HG02588 (cell line): ENCODE measurements around the gene DGCR6L.
A peak's percentile ranks its signal among the peaks of the same experiment; 100 is the strongest.
"Not testable (repeated sequence)": the region's sequence is repeated elsewhere in the genome, so short reads cannot be mapped to it uniquely, and the experiment has no call there.

ENCODE experiments used
- ATAC-seq: cut with Tn5 transposase; IDR thresholded peaks from one replicate; pipeline ENCODE4 v1.9.1; 2021; ENCODE audit warnings: mild to moderate bottlenecking, moderate library complexity; ENCODE audit not compliant: unreplicated experiment

The DGCR6L gene

GRCh38 chr22:20328569-20328930 is 8.7 kb upstream of the DGCR6L start:
- ATAC-seq = not testable (repeated sequence)

- ATAC-seq = not testable (repeated sequence)
Observed at GRCh38 chr22:20325996-20326395, 6.1 kb upstream of the DGCR6L start.

GRCh38 chr22:20324139-20324516 is 4.3 kb upstream of the DGCR6L start:
- ATAC-seq = no peak

GRCh38 chr22:20321552-20322211 is 1.8 kb upstream of the DGCR6L start:
- not testable (repeated sequence) for ATAC-seq

GRCh38 chr22:20320659-20321551 is 1.0 kb upstream of the DGCR6L start:
- not testable (repeated sequence) for ATAC-seq

GRCh38 chr22:20319041-20319744 is 667 bp downstream of the DGCR6L start:
- ATAC-seq = peak; percentile 17

GRCh38 chr22:20318043-20318688 is 1.7 kb downstream of the DGCR6L start:
- ATAC-seq = not testable (repeated sequence)

- ATAC-seq = not testable (repeated sequence)
Observed at GRCh38 chr22:20317402-20318042, 2.3 kb downstream of the DGCR6L start.

GRCh38 chr22:20316844-20317401 is 2.9 kb downstream of the DGCR6L start:
- no peak for ATAC-seq

GRCh38 chr22:20316217-20316843 is 3.5 kb downstream of the DGCR6L start:
- no peak for ATAC-seq

GRCh38 chr22:20315337-20316216 is 4.3 kb downstream of the DGCR6L start:
- no peak for ATAC-seq

GRCh38 chr22:20314741-20315336 is 5.0 kb downstream of the DGCR6L start:
- ATAC-seq = not testable (repeated sequence)

- not testable (repeated sequence) for ATAC-seq
Observed at GRCh38 chr22:20314206-20314605, 5.7 kb downstream of the DGCR6L start.

- ATAC-seq = not testable (repeated sequence)
Observed at GRCh38 chr22:20313306-20314077, 6.4 kb downstream of the DGCR6L start.

- ATAC-seq = no peak
Observed at GRCh38 chr22:20312396-20313191, 7.3 kb downstream of the DGCR6L start.

GRCh38 chr22:20311249-20312062 is 8.4 kb downstream of the DGCR6L start:
- not testable (repeated sequence) for ATAC-seq
